Ammon's horn (tissue), 1 donor: ENCODE measurements around the gene DENND5B.
A peak's percentile ranks its signal among the peaks of the same experiment; 100 is the strongest.
"Not testable (repeated sequence)": the region's sequence is repeated elsewhere in the genome, so short reads cannot be mapped to it uniquely, and the experiment has no call there.

Experiments used
- DNase-seq: peaks from one replicate; pipeline ENCODE4 v3.0.0-alpha.2; 2016; ENCODE audit warnings: low spot score

Gene DENND5B

GRCh38 chr12:31591380-31591901, 505 bp upstream of the DENND5B start:
- peak; percentile 50 for DNase-seq

GRCh38 chr12:31589904-31590641, 863 bp downstream of the DENND5B start:
- DNase-seq, result peak; percentile 73

DNA sequence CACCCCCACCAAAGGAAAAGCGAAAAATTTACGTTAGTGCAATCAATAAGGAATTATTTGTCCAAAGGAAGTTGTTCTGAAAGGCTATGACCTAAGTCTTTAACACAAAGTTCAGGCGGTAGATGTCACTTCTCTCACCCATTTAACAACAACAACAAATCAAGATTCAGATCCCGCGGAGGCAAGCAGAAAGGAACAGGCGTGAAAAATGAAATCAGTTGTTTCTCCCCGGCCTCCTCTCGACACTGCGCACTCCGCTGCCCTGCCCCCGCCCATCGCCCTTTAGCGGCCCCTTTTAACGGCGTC, 1.4 kb downstream of the DENND5B start:
- no peak for DNase-seq

- no peak for DNase-seq
These were observed 2.0 kb downstream of the DENND5B start for GRCh38 chr12:31588976-31589375.

DNA sequence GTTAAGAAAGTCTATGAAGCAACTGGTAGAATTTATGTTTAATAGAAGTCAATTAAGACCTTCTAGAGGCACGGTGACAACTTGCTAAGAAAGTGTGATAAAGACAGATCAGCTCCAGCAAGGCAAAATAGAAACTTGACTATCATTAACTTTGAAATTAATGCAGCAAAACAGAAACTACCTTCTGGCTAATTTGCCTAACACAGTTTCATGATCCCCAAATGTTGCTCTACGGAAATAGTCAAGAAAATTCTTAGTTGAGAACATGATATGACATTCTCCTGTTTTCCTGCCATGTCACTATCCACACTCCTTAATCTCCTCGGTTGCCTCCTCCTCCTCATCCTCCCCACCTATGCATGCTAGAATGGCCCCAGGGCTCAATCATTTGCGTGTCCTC, 4.2 kb downstream of the DENND5B start:
- DNase-seq, result no peak

- no peak for DNase-seq
These were observed 5.0 kb downstream of the DENND5B start for GRCh38 chr12:31585895-31586294.

DNA sequence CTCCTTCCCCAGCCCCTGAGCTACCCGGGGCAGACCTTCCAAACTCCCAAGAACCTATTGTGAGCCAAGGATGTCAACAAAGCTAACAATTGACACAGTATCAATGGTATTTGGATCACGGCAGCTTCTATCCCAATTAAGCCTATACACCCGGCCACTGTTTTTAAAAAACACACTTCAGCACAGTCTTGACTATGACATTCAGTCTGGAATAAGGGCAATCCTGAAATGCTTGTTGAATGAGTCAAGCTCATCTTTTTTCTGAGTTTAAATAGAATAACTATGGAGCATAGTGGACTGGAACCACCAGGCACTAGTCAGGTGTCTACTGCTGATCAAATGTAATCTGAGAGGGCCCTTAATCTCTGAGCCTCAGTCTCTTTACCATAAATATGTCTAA, 5.7 kb downstream of the DENND5B start:
- no peak for DNase-seq

GRCh38 chr12:31584782-31585181, 6.2 kb downstream of the DENND5B start:
- no peak for DNase-seq

DNA sequence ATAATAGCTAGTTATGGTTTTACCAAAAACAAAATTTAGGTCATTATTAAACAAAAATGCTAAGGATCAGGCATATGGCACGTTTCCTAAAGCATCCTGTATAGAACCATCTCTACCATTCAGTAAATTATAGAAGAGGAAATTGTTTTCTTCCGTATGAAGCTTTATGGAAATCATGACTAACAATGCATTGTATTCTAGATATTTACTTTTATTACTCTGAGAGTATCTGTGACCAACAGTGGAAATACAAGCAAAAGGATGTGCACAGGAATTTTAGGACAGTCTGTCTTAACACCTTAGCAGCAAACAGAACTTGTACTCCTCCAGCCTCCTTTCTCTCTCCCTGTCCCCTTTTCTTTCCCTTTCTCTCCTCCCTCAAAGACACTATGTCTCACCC, 7.1 kb downstream of the DENND5B start:
- no peak for DNase-seq

DNA sequence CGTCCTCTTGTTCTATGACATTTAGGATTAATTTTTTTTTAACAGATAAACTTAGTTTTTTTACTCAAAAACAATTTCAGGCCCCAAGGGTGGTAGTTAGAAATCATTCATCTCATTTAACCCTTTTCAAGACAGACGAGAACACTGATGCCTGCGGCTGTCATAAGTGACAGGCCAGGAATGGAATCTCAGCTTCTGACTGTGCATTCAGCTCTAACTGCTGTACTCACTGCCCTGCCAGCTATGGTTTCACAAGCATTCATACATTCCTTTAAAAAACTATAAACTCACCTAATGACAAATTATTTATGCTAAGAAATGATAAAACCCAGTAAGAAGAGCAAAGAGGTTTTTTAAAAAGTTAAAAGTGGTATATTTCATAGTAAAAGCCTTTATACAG, 8.8 kb downstream of the DENND5B start:
- no peak for DNase-seq

GRCh38 chr12:31578632-31579031, 12.3 kb downstream of the DENND5B start:
- DNase-seq, result peak; percentile 70

DNA sequence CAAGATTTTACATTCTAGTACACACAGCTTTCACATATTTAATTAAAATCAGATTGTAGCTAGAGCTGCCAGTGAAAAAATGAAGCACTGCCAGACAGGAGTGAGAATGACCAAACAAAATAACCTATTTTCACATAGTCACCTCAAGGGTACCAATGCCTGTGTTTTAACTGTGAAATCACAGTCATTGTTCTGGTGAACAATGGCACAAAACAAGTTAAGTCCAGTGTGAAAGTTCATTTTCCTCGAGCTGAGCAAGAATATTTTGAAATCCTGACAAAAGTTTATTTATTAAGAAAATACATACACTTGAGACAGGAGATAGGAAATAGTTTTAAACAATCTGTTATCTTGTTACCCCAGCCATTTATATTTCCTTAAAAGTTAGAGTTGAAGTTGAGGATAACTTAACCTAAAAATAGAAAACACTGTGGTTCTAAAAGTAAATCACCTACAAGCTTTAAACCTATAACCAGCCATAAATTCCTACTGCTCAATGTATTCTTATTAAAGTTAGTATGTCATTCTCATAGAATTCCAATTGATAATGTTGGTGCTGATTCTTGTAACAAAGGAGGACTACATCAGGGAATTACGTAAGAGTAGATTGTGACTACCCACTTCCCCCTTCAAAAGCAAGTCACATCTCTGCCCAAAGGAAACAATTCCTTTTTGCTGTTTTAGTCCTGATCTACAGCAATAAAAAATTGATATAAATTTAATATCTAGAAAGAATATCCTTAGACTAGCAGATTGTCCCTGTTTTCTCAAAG, 15.9 kb downstream of the DENND5B start:
- DNase-seq, result no peak

GRCh38 chr12:31574367-31574766, 16.6 kb downstream of the DENND5B start:
- DNase-seq, result not testable (repeated sequence)

DNA sequence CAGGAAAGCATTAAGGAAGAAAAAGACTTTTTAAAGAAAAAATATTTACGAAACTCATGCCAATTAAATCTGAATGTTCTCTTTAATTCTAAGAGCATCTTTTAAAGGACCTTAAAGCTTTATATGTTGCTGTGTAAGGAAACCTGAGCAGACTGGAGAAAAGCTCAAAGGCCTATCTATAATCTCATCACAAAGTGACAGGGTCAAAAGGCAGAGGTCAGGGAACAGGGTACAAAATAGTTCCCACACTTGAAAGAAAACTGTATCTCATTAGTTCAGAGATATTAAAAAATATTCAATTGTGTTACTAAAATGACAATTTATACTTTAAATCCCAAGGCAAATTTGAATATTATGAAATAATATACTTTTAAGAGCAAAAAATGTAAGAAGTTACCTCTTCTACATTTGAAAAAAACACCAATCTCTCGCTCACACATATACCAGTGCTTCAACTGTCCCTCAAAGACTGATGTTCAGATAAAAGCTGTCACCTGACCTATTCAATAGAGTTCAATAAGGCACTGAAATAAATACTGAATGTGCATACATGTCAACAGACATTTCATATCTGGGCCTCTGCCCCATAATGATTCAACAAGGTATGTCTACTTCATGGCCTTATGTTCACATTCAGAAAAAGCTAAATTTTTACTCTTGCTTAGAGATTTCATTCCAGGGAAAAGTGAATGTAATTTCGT, 17.9 kb downstream of the DENND5B start:
- DNase-seq, result no peak

GRCh38 chr12:31570880-31571279, 20.1 kb downstream of the DENND5B start:
- DNase-seq, result no peak

DNA sequence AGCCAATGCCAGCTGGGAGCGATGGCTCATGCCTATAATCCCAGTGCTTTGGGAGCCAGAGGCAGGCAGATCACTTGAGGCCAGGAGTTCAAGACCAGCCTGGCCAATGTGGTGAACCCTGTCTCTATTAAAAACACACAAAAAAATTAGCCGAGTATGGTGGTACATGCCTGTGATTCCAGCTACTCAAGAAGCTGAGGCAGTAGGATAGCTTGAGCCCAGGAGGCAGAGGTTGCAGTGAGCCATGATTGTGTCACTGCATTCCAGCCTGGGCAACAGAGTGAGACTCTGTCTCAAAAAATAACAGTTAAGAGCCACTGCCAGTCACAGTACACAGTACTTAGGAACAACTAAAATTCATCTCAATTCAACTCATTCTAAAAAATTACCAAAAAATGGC, 21.4 kb downstream of the DENND5B start:
- not testable (repeated sequence) for DNase-seq

DNA sequence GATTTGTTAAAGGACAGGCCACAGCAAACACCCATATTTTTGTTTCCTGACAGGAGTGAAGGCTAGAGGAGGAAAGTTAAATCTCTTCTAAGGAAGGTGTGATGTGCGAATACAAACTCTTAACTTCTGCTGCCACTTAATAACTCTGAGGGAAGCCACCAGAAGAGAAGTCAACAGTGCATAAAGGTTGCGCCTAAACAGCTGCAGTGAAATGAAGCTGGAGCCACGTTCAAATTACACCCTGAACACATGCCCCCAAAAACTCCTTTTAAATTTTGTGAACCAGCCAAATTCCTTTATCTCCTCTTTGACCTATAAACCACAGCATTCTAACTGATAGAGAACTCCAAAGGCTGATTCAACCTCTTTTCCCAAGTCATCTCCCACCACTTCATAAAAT, 22.4 kb downstream of the DENND5B start:
- DNase-seq, result no peak

DNA sequence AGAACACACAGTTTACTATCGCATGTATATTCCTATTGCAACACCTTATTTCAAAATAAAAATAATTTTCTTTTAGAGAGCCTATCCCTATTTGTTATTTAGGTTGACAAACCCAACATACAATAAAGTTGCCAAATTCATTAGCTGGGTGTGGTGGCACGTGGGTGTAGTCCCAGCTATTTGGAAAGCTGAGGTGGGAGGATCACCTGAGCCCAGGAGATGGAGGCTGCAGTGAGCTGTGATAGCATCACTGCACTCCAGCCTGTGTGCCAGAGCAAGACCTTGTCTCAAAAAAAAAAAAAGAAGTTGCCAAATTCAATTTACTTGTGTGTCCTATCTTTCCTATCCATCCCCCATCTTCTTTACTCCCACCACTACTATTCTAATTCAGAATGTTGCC, 23.9 kb downstream of the DENND5B start:
- no peak for DNase-seq

DNA sequence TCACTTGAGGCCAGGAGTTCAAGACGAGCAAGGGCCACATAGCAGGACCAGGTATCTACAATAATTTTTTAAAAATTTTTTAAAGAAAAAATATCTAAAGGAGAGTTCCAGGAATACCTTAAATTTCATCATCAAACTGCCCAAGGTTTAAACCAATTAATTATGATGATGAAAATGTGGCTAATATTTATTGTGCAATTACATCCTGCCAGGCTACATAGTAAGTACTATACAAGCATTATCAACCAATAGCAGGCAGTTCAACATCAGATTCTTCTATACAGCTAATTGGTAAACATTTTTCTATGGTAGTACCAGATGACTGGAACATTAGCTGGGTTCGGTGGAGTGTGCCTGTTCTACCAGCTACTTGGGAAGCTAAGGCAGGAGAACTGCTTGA, 24.4 kb downstream of the DENND5B start:
- DNase-seq, result no peak

- no peak for DNase-seq
These were observed 28.2 kb downstream of the DENND5B start for GRCh38 chr12:31562594-31563328.

DNA sequence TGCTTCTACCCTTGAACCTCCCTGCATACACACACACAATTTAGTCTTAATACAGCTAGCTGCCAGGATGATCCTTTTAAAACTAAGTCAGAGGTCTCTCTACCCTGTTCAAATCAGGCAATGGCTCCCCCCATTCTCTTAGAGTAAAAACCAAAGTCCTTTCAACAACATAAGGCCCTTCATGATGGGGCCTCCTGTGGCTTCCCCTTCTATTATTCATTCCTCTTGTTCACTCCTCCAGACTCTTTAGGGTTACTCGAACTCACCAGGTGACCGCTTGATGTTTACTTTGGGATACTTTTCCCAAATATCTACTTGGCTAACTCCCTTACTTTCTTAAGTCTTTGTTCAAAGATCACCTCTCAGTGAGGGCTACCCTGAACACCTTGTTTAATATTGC, 30.4 kb downstream of the DENND5B start:
- no peak for DNase-seq

- no peak for DNase-seq
These were observed 32.4 kb downstream of the DENND5B start for GRCh38 chr12:31558521-31558920.
